T-helper 2 cell treated with Interferon-gamma antibody and Interleukin-4, amounts not matched to agents 100 ng/mL and 5 ng/mL, for 36 hours (primary cell): Measurements from ENCODE around the gene ACSM3. TPM values are rescaled to one million over a fixed set of nuclear protein-coding genes. Genes with fewer than 3 reads are reported as not detected.
"Not testable (repeated sequence)": the region's sequence is repeated elsewhere in the genome, so short reads cannot be mapped to it uniquely, and the experiment has no call there.

ENCODE experiments used
- intact Hi-C: fragments of 100-400 bp; cut with micrococcal nuclease; formaldehyde crosslinking; loops from one replicate; pipeline ENCODE4 v1.15.1; 2023
- total RNA-seq: library from RNA; stranded (reverse); gene quantifications from 2 replicates; pipeline ENCODE4 v1.2.3, GENCODE V29; 2022

Gene ACSM3
- 4.3 and 5.5 TPM in 2 replicates for total RNA-seq

- intact Hi-C loops = loop anchor here (1.0 kb wide), 1 partner anchor 22 kb away; the partner anchor contains the start of gene THUMPD1
These were observed at the start of gene ACSM3 for GRCh38 chr16:20763461-20764232. Gene ACSM3 (plus strand): TSS chr16:20764014. CDS start chr16:20770035, 6,021 bp downstream.

GRCh38 chr16:20717718-20718117 is 46.1 kb upstream of the ACSM3 start:
- intact Hi-C loops = not testable (repeated sequence)

- intact Hi-C loops = no loop called here
These were observed 43.6 kb upstream of the ACSM3 start for GRCh38 chr16:20720251-20720650.

GRCh38 chr16:20726661-20727060 is 37.2 kb upstream of the ACSM3 start:
- intact Hi-C loops = no loop called here

- intact Hi-C loops = no loop called here
These were observed 36.6 kb upstream of the ACSM3 start for GRCh38 chr16:20727181-20727580.

GRCh38 chr16:20729141-20729540 is 34.7 kb upstream of the ACSM3 start:
- intact Hi-C loops = no loop called here

GRCh38 chr16:20734056-20734455 is 29.8 kb upstream of the ACSM3 start:
- intact Hi-C loops = no loop called here

- intact Hi-C loops = no loop called here
These were observed 29.0 kb upstream of the ACSM3 start for GRCh38 chr16:20734782-20735181.

- intact Hi-C loops = no loop called here
These were observed 28.3 kb upstream of the ACSM3 start for GRCh38 chr16:20735490-20735889.

- intact Hi-C loops = loop anchor here (5.0 kb wide), 1 partner anchor 1218 kb away; the partner anchor contains the start of genes CCP110 and GDE1
These were observed 23.6 kb upstream of the ACSM3 start for GRCh38 chr16:20740007-20740883.

GRCh38 chr16:20740901-20741521 is 22.8 kb upstream of the ACSM3 start:
- intact Hi-C loops = loop anchor here (1.0 to 5.0 kb wide), 5 partner anchors 22 to 1219 kb away; partner anchors contain the start of genes CCP110, DCUN1D3, ERI2 and GDE1

GRCh38 chr16:20741554-20742285 is 22.1 kb upstream of the ACSM3 start, which contains the start of gene THUMPD1:
Gene THUMPD1 (minus strand): TSS chr16:20741818. CDS start chr16:20741739, 79 bp downstream.
- intact Hi-C loops = loop anchor here (1.0 to 5.0 kb wide), 5 partner anchors 22 to 1219 kb away; partner anchors contain the start of genes CCP110, DCUN1D3, ERI2 and GDE1

- intact Hi-C loops = loop anchor here (5.0 kb wide), 1 partner anchor 1221 kb away; the partner anchor contains the start of genes CCP110 and GDE1
These were observed 20.2 kb upstream of the ACSM3 start for GRCh38 chr16:20743591-20743990.

- intact Hi-C loops = loop anchor here (5.0 kb wide), 1 partner anchor 1223 kb away; the partner anchor contains the start of genes CCP110 and GDE1
These were observed 18.8 kb upstream of the ACSM3 start for GRCh38 chr16:20744922-20745440.

GRCh38 chr16:20746461-20746860 is 17.4 kb upstream of the ACSM3 start:
- intact Hi-C loops = no loop called here

GRCh38 chr16:20747030-20747816 is 16.6 kb upstream of the ACSM3 start:
- intact Hi-C loops = no loop called here

- intact Hi-C loops = no loop called here
These were observed 14.3 kb upstream of the ACSM3 start for GRCh38 chr16:20749474-20749873.

GRCh38 chr16:20750558-20750957 is 13.3 kb upstream of the ACSM3 start:
- intact Hi-C loops = no loop called here

GRCh38 chr16:20753727-20754126 is 10.1 kb upstream of the ACSM3 start:
- intact Hi-C loops = no loop called here
